ENCODE results near the gene ZNF780A. TPM values are rescaled to one million over a fixed set of nuclear protein-coding genes. Genes with fewer than 3 reads are reported as not detected.
A peak's percentile ranks its signal among the peaks of the same experiment; 100 is the strongest.

ZNF780A gene
- total and polyA plus RNA-seq, 4 experiments from 2014 or later = 11.5 to 46.5 (median 30.9) TPM

DNA sequence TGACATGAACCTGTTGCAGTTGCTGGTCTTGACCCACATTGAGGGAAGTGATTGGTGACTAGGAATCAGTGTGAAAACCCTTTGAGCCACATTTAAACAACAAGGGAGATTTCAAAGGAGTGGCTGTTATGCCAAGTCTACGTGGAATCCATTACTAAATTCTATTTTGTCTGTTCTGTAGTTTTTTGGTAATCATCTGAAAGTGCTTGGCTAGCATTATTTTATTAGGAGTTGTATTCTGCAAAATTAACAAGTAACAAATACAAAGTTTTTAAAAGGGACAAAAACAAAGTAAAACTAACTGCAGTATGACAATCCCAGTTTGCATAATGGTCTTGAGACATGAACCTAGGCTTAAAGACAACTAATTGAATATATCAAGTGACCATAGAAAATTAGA lies 14.0 kb upstream of the ZNF780A start:
- no peaks in the 10 kb centered on the region for H3K36me3 ChIP-seq (ENCODE audit: insufficient read depth, low read length)
- H3K4me3 Mint-ChIP-seq = no peak overlapping the region
- no peak overlapping the region for H3K4me3 ChIP-seq (ENCODE audit: low read length in 2 of 2)
- H3K27me3 Mint-ChIP-seq = no peaks in the 10 kb centered on the region
- H3K27ac Mint-ChIP-seq = no peak overlapping the region
- H3K9me3 Mint-ChIP-seq = peaks cover 0 to 4% (median 0%) of the 10 kb centered on the region in 8 donors
- H3K4me1 Mint-ChIP-seq = no peaks in the 10 kb centered on the region
- CTCF ChIA-PET (ENCODE audit: partially characterized antibody) = no interaction called here
- no peaks in the 10 kb centered on the region for H3K36me3 Mint-ChIP-seq
- no peak for DNase-seq
- H3K4me1 ChIP-seq (ENCODE audit: insufficient read depth, low read length) = no peaks in the 10 kb centered on the region
- intact Hi-C loops (cut with micrococcal nuclease) = no loop called here
- H3K27ac ChIP-seq (ENCODE audit: low read depth, low read length) = no peak overlapping the region
- POLR2A ChIA-PET (ENCODE audit: partially characterized antibody) = no interaction called here
- H3K9me3 ChIP-seq (ENCODE audit: control insufficient read depth in 1 of 2, low read length in 2 of 2) = no peaks in the 10 kb centered on the region
- H3K27me3 ChIP-seq (ENCODE audit: insufficient read depth, low read length) = no peaks in the 10 kb centered on the region

DNA sequence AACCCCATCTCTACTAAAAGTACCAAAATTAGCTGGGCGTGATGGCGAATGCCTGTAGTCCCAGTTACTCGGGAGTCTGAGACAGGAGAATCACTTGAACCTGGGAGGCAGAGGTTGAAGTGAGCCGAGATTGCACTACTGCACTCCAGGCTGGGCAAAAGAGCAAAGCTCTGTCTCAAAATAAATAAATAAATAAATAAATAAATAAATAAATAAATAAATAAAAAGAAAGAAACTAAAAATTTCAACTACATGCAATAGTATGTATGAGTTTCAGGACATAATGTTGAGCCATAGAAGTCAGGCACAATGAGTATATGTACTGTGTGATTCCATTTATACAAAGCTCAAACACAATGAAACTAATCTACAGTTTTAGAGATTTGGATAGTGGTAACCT lies 12.9 kb upstream of the ZNF780A start:
- Mint-ChIP-seq H3K4me1 (no peaks in the 10 kb centered on the region), H3K4me3 (no peak overlapping the region), H3K9me3 (peaks cover 0 to 4% (median 0%) of the 10 kb centered on the region in 8 donors), H3K36me3 (no peaks in the 10 kb centered on the region), H3K27me3 (peaks cover 0 to 1% of the 10 kb centered on the region in 2 donors), H3K27ac (no peak overlapping the region)
- POLR2A ChIA-PET (ENCODE audit: partially characterized antibody) = no interaction called here
- no peaks in the 10 kb centered on the region for H3K36me3 ChIP-seq (ENCODE audit: insufficient read depth, low read length)
- no peak overlapping the region for H3K4me3 ChIP-seq (ENCODE audit: low read length in 2 of 2)
- intact Hi-C loops (cut with micrococcal nuclease) = no loop called here
- DNase-seq = no peak
- no peaks in the 10 kb centered on the region for H3K4me1 ChIP-seq (ENCODE audit: insufficient read depth, low read length)
- no peak overlapping the region for H3K27ac ChIP-seq (ENCODE audit: low read depth, low read length)
- no peaks in the 10 kb centered on the region for H3K9me3 ChIP-seq (ENCODE audit: control insufficient read depth in 1 of 2, low read length in 2 of 2)
- CTCF ChIA-PET (ENCODE audit: partially characterized antibody) = no interaction called here
- no peaks in the 10 kb centered on the region for H3K27me3 ChIP-seq (ENCODE audit: insufficient read depth, low read length)

DNA sequence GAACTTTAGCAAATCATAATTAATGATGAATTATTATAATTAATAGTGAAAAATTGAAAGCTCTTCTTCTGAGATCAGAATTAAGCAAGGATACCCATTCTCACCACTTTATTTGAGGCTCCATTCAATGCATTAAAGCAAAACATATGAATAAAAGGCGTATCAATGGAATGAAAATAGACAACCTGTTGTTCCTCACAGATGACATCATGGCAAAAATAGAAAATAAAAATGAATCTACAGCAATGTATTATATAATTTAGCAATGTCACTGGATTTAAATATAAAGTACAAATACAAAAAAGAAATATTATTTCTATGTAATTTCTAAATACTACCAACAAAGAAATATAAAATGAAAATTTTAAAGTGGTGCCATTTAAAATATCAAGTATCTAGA lies 11.1 kb upstream of the ZNF780A start:
- no peak overlapping the region for H3K4me3 ChIP-seq (ENCODE audit: low read length in 2 of 2)
- intact Hi-C loops (cut with micrococcal nuclease) = no loop called here
- no peak for DNase-seq
- CTCF ChIA-PET (ENCODE audit: partially characterized antibody) = no interaction called here
- H3K27ac ChIP-seq (ENCODE audit: low read depth, low read length) = no peak overlapping the region
- no peaks in the 10 kb centered on the region for H3K36me3 Mint-ChIP-seq
- peaks cover 0 to 4% (median 0%) of the 10 kb centered on the region in 8 donors for H3K9me3 Mint-ChIP-seq
- no peaks in the 10 kb centered on the region for H3K36me3 ChIP-seq (ENCODE audit: insufficient read depth, low read length)
- no peaks in the 10 kb centered on the region for H3K4me1 Mint-ChIP-seq
- POLR2A ChIA-PET (ENCODE audit: partially characterized antibody) = interaction anchor here (1.0 kb wide), 1 partner anchor 11 kb away, joined by 3 read pairs; the partner anchor contains the start of gene ZNF780A
- H3K27ac Mint-ChIP-seq = no peak overlapping the region
- no peaks in the 10 kb centered on the region for H3K9me3 ChIP-seq (ENCODE audit: control insufficient read depth in 1 of 2, low read length in 2 of 2)
- no peak overlapping the region for H3K4me3 Mint-ChIP-seq
- H3K27me3 ChIP-seq (ENCODE audit: insufficient read depth, low read length) = no peaks in the 10 kb centered on the region
- no peaks in the 10 kb centered on the region for H3K4me1 ChIP-seq (ENCODE audit: insufficient read depth, low read length)
- H3K27me3 Mint-ChIP-seq = peaks cover 3 to 4% of the 10 kb centered on the region in 2 donors

DNA sequence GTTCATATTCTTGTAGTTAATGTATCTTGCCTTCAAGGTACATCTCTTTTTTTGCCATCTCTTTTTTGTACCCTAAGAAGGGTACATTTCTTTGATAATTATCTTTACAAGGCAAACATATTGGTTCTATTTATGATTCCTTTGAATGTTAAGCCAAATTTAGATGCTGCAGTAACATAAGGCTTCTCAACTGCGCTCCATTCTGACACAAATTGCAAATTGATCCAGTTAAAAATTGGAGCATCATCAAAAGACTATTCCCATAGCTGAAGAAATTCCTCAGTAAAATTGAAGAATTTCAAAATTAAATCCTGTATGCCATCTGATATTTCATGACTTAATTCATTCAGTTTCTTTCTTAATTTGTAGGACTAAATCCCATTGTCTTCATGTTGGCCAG lies 2.7 kb upstream of the ZNF780A start:
- Mint-ChIP-seq H3K36me3 (peaks cover 0 to 17% of the 10 kb centered on the region in 2 donors), H3K4me3 (no peak overlapping the region), H3K4me1 (peaks cover 18 to 33% (median 25%) of the 10 kb centered on the region in 4 donors), H3K27me3 (peaks cover 7 to 13% of the 10 kb centered on the region in 2 donors), H3K9me3 (peaks cover 0 to 7% (median 0%) of the 10 kb centered on the region in 8 donors), H3K27ac (no peak overlapping the region)
- Histone ChIP-seq H3K9me3 (ENCODE audit: control insufficient read depth in 1 of 2, low read length in 2 of 2) (no peaks in the 10 kb centered on the region), H3K4me3 (ENCODE audit: low read length in 2 of 2) (no peak overlapping the region), H3K27ac (ENCODE audit: low read depth, low read length) (no peak overlapping the region), H3K36me3 (ENCODE audit: insufficient read depth, low read length) (no peaks in the 10 kb centered on the region), H3K27me3 (ENCODE audit: insufficient read depth, low read length) (peaks cover 3% of the 10 kb centered on the region), H3K4me1 (ENCODE audit: insufficient read depth, low read length) (peaks cover 25% of the 10 kb centered on the region)
- intact Hi-C loops (cut with micrococcal nuclease) = no loop called here
- ChIA-PET CTCF (ENCODE audit: partially characterized antibody) (interaction anchor here (0.8 to 1.5 kb wide), 2 partner anchors 47 to 122 kb away, joined by 3 read pairs; partner anchors contain the start of gene PSMC4), POLR2A (ENCODE audit: partially characterized antibody) (interaction anchor here (1.8 kb wide), 1 partner anchor 122 kb away, joined by 5 read pairs; the partner anchor contains the start of gene PSMC4)
- no peak for DNase-seq

DNA sequence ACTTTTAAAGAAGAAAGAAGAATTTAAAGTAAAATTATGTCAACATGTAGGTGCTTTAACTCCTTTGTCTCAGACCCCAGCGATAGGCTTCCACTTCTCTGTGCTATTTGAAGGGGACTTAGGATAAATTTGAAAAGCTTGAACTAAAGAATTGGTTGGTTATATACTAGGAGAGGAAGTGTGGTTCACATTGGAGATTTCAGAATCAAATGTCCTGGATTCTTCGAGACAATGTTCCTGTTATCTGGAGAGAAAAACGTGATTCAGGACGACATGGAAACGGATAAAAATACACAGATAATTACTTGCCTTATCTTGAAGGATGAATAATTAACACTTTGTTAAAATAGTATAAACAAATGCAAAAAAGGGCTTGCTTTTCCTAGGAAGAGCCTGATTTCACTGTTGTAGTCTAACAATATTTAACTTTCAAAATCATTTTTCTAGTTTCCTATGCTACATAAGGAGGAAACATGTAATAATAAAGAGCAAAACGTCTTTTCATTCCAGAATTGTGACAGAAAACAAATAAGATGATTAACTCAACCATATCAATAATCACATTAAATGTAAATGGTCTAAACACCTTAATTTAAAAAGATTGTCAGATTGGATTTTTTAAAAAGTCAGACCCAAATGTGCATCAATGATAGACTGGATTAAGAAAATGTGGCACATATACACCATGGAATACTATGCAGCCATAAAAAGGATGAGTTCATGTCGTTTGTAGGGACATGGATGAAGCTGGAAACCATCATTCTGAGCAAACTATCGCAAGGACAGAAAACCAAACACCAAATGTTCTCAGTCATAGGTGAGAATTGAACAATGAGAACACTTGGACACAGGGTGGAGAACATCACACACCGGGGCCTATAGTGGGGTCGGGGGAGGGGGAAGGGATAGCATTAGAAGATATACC lies 724 bp upstream of the ZNF780A start:
- peaks cover 0 to 7% (median 0%) of the 10 kb centered on the region in 8 donors for H3K9me3 Mint-ChIP-seq
- peaks cover 9 to 23% of the 10 kb centered on the region in 2 donors for H3K36me3 Mint-ChIP-seq
- no peak for DNase-seq
- ChIA-PET POLR2A (ENCODE audit: partially characterized antibody) (interaction anchor here (0.7 to 2.4 kb wide), 8 partner anchors 11 to 154 kb away, joined by 3 to 21 read pairs (median 7); partner anchors contain the start of genes MAP3K10, PSMC4, ZNF546 and ZNF780B), CTCF (ENCODE audit: partially characterized antibody) (interaction anchor here (1.6 kb wide), 1 partner anchor 121 kb away, joined by 3 read pairs; no protein-coding TSS in a partner anchor)
- intact Hi-C loops (cut with micrococcal nuclease) = loop anchor here (2.0 kb wide), 1 partner anchor 35 kb away; the partner anchor contains the start of gene ZNF780B
- H3K4me3 Mint-ChIP-seq = peak overlapping the region; percentile 98 to 100 (median 100)
- peaks cover 6 to 9% of the 10 kb centered on the region in 2 donors for H3K27me3 Mint-ChIP-seq
- H3K4me1 Mint-ChIP-seq = peaks cover 29 to 50% (median 39%) of the 10 kb centered on the region in 4 donors
- Histone ChIP-seq H3K9me3 (ENCODE audit: control insufficient read depth in 1 of 2, low read length in 2 of 2) (no peaks in the 10 kb centered on the region), H3K27me3 (ENCODE audit: insufficient read depth, low read length) (peaks cover 3% of the 10 kb centered on the region), H3K4me1 (ENCODE audit: insufficient read depth, low read length) (peaks cover 34% of the 10 kb centered on the region), H3K27ac (ENCODE audit: low read depth, low read length) (peak overlapping the region; percentile 88), H3K36me3 (ENCODE audit: insufficient read depth, low read length) (no peaks in the 10 kb centered on the region), H3K4me3 (ENCODE audit: low read length in 2 of 2) (peak overlapping the region; percentile 66 to 83)
- H3K27ac Mint-ChIP-seq = peak overlapping the region; percentile 99 to 100 (median 100)

DNA sequence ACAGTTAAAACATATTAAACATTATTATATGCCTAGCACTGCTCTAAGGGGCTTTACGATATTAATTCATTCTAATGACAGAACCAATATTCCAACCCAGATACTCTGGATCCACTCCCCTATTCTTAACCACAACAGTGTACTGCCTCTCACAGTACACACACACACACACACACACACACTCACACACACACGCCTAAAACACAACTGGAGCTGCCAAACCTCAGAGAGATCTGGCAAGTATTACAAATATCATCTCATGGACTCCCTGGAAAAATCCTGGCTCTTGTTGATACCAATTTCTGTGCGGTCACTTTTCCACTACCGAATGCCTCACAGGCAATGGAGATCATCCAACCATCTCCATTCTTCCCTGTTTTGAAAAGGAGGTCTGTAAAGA lies 1.3 kb downstream of the ZNF780A start:
- Mint-ChIP-seq H3K4me1 (peaks cover 29 to 50% (median 39%) of the 10 kb centered on the region in 4 donors), H3K27ac (peak overlapping the region; percentile 19 to 100 (median 99)), H3K27me3 (peaks cover 1% of the 10 kb centered on the region in 2 donors), H3K36me3 (peaks cover 16 to 31% of the 10 kb centered on the region in 2 donors), H3K4me3 (peak overlapping the region; percentile 98 to 100 (median 100)), H3K9me3 (no peaks in the 10 kb centered on the region)
- intact Hi-C loops (cut with micrococcal nuclease) = no loop called here
- H3K27me3 ChIP-seq (ENCODE audit: insufficient read depth, low read length) = no peaks in the 10 kb centered on the region
- DNase-seq = peak in 1 of 5 donors; percentile 3
- peak overlapping the region in 1 of 2 donors; percentile 83 for H3K4me3 ChIP-seq (ENCODE audit: low read length in 2 of 2)
- H3K4me1 ChIP-seq (ENCODE audit: insufficient read depth, low read length) = peaks cover 34% of the 10 kb centered on the region
- POLR2A ChIA-PET (ENCODE audit: partially characterized antibody) = interaction anchor here (1.2 to 2.4 kb wide), 3 partner anchors 33 to 243 kb away, joined by 4 to 21 read pairs (median 10); partner anchors contain the start of genes FBL, MAP3K10 and ZNF780B
- CTCF ChIA-PET (ENCODE audit: partially characterized antibody) = no interaction called here
- H3K36me3 ChIP-seq (ENCODE audit: insufficient read depth, low read length) = peaks cover 5% of the 10 kb centered on the region
- peak overlapping the region; percentile 88 for H3K27ac ChIP-seq (ENCODE audit: low read depth, low read length)
- no peaks in the 10 kb centered on the region for H3K9me3 ChIP-seq (ENCODE audit: control insufficient read depth in 1 of 2, low read length in 2 of 2)
